B cell (primary cell): ENCODE measurements around the gene SLC25A25.

Source experiments
- CTCF ChIP-seq: fragments of 200-600 bp; IDR thresholded peaks from one replicate; pipeline ENCODE4 v1.8.0; 2022; ENCODE audit warnings: antibody characterized with exemption, mild to moderate bottlenecking
- EZH2 ChIP-seq: IDR thresholded peaks from 2 replicates; pipeline ENCODE4 v1.6.1; 2012; ENCODE audit warnings: borderline replicate concordance, low read depth, mild to moderate bottlenecking, moderate library complexity, low read length; ENCODE audit not compliant: insufficient read depth, poor library complexity, severe bottlenecking

GRCh38 chr9:128124873-128125579 lies 57.0 kb downstream of the SLC25A25 start:
- no peak for TF ChIP-seq CTCF
- TF ChIP-seq EZH2 = no peak
